ENCODE data around the gene IQCC.

The IQCC gene

DNA sequence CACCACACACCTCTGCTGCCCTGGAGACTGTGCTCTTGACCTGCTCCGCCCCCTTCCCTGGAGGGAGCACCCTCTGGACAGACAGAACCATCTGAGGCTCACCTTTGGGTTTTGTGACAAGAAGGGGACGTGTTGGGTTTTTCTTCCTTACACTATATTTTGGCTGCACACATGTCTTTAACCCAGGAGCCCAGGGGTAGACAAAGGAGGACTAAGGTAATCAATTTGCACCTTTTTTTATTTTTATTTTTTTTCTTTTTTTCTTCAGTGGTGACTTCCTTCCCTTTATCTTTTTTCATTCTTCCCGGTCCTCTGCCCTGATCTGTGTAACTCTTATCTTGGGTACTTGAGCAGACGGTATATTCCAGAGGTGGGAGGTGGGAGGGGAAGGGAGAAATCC is 34.5 kb upstream of the IQCC start:
- TF ChIP-seq, protein P1, sequence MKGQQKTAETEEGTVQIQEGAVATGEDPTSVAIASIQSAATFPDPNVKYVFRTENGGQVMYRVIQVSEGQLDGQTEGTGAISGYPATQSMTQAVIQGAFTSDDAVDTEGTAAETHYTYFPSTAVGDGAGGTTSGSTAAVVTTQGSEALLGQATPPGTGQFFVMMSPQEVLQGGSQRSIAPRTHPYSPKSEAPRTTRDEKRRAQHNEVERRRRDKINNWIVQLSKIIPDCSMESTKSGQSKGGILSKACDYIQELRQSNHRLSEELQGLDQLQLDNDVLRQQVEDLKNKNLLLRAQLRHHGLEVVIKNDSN (IDR thresholded peaks at IDR 0.05) = no peak
- TF ChIP-seq, protein P2, sequence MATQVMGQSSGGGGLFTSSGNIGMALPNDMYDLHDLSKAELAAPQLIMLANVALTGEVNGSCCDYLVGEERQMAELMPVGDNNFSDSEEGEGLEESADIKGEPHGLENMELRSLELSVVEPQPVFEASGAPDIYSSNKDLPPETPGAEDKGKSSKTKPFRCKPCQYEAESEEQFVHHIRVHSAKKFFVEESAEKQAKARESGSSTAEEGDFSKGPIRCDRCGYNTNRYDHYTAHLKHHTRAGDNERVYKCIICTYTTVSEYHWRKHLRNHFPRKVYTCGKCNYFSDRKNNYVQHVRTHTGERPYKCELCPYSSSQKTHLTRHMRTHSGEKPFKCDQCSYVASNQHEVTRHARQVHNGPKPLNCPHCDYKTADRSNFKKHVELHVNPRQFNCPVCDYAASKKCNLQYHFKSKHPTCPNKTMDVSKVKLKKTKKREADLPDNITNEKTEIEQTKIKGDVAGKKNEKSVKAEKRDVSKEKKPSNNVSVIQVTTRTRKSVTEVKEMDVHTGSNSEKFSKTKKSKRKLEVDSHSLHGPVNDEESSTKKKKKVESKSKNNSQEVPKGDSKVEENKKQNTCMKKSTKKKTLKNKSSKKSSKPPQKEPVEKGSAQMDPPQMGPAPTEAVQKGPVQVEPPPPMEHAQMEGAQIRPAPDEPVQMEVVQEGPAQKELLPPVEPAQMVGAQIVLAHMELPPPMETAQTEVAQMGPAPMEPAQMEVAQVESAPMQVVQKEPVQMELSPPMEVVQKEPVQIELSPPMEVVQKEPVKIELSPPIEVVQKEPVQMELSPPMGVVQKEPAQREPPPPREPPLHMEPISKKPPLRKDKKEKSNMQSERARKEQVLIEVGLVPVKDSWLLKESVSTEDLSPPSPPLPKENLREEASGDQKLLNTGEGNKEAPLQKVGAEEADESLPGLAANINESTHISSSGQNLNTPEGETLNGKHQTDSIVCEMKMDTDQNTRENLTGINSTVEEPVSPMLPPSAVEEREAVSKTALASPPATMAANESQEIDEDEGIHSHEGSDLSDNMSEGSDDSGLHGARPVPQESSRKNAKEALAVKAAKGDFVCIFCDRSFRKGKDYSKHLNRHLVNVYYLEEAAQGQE (IDR thresholded peaks at IDR 0.05; ENCODE audit: low read depth) = no peak
- TF ChIP-seq TAF1 (IDR thresholded peaks at IDR 0.05; ENCODE audit: low read depth) (no peak), YY1 (IDR thresholded peaks at IDR 0.05; ENCODE audit: low read depth) (no peak), TCF12 (IDR thresholded peaks at IDR 0.05; ENCODE audit: low read depth) (no peak), NFIC (IDR thresholded peaks at IDR 0.05) (no peak), FOXM1 (IDR thresholded peaks at IDR 0.05; ENCODE audit: borderline replicate concordance, low read depth) (no peak), TEAD4 (IDR thresholded peaks at IDR 0.05) (no peak), EP300 (IDR thresholded peaks at IDR 0.05; ENCODE audit: borderline replicate concordance) (no peak), EGR1 (IDR thresholded peaks at IDR 0.05) (no peak)
- TF ChIP-seq, protein P3, sequence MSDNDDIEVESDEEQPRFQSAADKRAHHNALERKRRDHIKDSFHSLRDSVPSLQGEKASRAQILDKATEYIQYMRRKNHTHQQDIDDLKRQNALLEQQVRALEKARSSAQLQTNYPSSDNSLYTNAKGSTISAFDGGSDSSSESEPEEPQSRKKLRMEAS (IDR thresholded peaks at IDR 0.05) = no peak

GRCh38 chr1:32172621-32173245 is 32.7 kb upstream of the IQCC start:
- TF ChIP-seq TAF1 (IDR thresholded peaks at IDR 0.05; ENCODE audit: low read depth) = no peak

DNA sequence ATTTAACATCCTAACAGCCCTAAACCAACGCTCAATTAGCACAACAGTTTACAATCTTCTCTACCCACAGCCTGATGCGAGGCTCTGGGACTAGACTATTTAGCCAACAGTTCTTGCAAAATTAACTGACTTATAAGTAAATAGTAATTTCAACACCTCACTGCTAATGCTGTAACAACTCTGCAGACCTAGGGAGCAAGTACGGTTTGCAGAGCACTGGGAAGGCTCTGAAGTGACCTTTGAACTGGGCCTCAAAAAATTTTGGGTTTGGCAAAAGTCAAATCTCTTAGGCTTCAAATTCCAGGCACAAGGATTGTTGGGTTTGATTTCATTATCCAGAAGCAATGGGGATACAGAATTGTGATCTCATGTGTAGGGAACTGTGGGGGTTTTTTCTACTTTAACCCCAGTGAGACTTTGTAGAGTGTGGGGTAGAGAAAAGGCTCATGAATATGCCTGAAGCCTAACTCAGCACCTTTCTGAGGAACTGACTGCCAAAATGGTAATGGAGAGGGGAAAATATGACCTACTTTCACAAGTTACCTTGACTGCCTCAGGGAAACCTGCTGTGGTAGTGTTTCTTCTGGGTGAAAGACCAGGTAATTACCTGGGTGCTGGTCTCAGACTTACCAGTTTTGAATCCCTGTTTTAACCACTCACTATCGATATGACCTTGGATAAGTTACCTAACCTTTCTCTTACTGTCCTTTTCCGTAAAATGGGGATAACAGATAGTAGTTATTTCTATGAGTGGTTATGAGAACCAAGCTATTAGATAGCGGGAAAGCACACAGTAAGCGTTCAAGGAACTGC is 26.9 kb upstream of the IQCC start:
- TF ChIP-seq RAD21 (IDR thresholded peaks at IDR 0.05; ENCODE audit: low read depth) (no peak), CREB1 (IDR thresholded peaks at IDR 0.05; ENCODE audit: low read depth) (no peak), EP300 (IDR thresholded peaks at IDR 0.05; ENCODE audit: borderline replicate concordance) (no peak), TAF1 (IDR thresholded peaks at IDR 0.05; ENCODE audit: low read depth) (no peak), FOXM1 (IDR thresholded peaks at IDR 0.05; ENCODE audit: borderline replicate concordance, low read depth) (no peak), TEAD4 (IDR thresholded peaks at IDR 0.05) (no peak), ZBTB7A (IDR thresholded peaks at IDR 0.05; ENCODE audit: low read depth) (no peak), TCF12 (IDR thresholded peaks at IDR 0.05; ENCODE audit: low read depth) (no peak), CEBPB (IDR thresholded peaks at IDR 0.05) (no peak), EGR1 (IDR thresholded peaks at IDR 0.05) (no peak), NFIC (IDR thresholded peaks at IDR 0.05) (no peak), YY1 (IDR thresholded peaks at IDR 0.05; ENCODE audit: low read depth) (no peak)
- TF ChIP-seq, protein P3 (IDR thresholded peaks at IDR 0.05) = no peak
- TF ChIP-seq, protein P2 (IDR thresholded peaks at IDR 0.05; ENCODE audit: low read depth) = no peak
- TF ChIP-seq, protein P1 (IDR thresholded peaks at IDR 0.05) = no peak

DNA sequence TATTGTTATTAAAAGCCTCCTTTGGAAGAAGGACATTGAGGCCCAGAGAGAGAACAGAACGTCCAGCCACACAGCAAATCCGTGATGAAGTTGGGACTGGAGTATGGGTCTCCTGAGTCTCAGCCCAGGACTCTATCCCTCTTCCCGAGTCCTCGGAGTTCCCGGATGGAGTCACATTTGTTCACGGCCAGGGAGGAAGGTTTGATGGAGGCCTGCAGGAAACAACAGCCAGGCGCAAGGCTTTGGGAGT is 26.4 kb upstream of the IQCC start:
- TF ChIP-seq CEBPB (IDR thresholded peaks at IDR 0.05) (no peak), EGR1 (IDR thresholded peaks at IDR 0.05) (no peak), TAF1 (IDR thresholded peaks at IDR 0.05; ENCODE audit: low read depth) (no peak), EP300 (IDR thresholded peaks at IDR 0.05; ENCODE audit: borderline replicate concordance) (no peak), YY1 (IDR thresholded peaks at IDR 0.05; ENCODE audit: low read depth) (no peak), FOXM1 (IDR thresholded peaks at IDR 0.05; ENCODE audit: borderline replicate concordance, low read depth) (no peak), ZBTB7A (IDR thresholded peaks at IDR 0.05; ENCODE audit: low read depth) (no peak), RAD21 (IDR thresholded peaks at IDR 0.05; ENCODE audit: low read depth) (no peak), TEAD4 (IDR thresholded peaks at IDR 0.05) (no peak), TCF12 (IDR thresholded peaks at IDR 0.05; ENCODE audit: low read depth) (no peak), NFIC (IDR thresholded peaks at IDR 0.05) (no peak), CREB1 (IDR thresholded peaks at IDR 0.05; ENCODE audit: low read depth) (no peak)
- TF ChIP-seq, protein P1 (IDR thresholded peaks at IDR 0.05) = no peak
- TF ChIP-seq, protein P3 (IDR thresholded peaks at IDR 0.05) = no peak
- TF ChIP-seq, protein P2 (IDR thresholded peaks at IDR 0.05; ENCODE audit: low read depth) = no peak

Measured in Ishikawa (cell line).